ENCODE results near the gene DNASE2.

The DNASE2 gene

DNA sequence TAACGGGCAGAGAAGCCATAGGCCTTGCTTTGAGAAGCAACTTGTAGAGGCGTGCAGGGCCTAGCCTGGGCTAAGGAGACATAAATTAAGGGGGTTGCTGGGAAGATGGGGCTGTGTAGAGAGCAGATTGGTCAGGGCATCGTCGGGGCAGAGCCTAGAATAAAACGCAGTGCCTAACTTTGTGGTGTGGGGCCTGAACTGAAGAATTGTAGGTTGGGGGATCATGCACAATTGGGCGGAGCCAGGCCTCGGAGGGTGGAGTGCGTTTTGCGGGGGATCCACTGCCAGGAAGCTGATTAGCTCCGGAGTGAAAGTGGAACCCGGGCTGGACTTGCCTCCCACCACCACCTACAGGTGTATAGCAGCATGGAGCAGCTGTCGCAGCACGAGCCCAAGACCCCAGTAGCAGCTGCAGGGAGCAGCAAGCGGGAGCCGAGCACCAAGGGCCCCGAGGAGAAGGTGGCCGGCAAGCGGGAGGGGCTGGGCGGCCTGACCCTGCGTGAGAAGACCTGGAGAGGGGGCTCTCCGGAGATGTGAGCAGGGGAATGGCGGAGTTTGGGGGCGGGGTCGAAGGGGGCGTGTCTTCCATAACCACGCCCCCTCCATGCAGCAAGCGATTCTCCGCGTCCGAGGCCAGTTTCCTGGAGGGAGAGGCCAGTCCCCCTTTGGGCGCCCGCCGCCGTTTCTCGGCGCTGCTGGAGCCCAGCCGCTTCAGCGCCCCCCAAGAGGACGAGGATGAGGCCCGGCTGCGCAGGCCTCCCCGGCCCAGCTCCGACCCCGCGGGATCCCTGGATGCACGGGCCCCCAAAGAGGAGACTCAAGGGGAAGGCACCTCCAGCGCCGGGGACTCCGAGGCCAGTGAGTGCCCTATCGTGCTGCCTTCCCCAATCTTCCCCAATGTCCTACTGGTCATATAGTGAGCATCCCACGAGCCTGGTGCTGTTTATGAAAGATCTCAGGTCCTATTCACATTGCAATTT lies 13.8 kb downstream of the DNASE2 start:
- peak; percentile 21 for DNase-seq (ENCODE audit: low read depth)
- H3K4me3 ChIP-seq (ENCODE audit: low read length): peak overlapping the region; percentile 62
- TF ChIP-seq, protein P1, sequence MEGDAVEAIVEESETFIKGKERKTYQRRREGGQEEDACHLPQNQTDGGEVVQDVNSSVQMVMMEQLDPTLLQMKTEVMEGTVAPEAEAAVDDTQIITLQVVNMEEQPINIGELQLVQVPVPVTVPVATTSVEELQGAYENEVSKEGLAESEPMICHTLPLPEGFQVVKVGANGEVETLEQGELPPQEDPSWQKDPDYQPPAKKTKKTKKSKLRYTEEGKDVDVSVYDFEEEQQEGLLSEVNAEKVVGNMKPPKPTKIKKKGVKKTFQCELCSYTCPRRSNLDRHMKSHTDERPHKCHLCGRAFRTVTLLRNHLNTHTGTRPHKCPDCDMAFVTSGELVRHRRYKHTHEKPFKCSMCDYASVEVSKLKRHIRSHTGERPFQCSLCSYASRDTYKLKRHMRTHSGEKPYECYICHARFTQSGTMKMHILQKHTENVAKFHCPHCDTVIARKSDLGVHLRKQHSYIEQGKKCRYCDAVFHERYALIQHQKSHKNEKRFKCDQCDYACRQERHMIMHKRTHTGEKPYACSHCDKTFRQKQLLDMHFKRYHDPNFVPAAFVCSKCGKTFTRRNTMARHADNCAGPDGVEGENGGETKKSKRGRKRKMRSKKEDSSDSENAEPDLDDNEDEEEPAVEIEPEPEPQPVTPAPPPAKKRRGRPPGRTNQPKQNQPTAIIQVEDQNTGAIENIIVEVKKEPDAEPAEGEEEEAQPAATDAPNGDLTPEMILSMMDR (conservative IDR thresholded peaks at IDR 0.05; ENCODE audit: low read depth, low read length): no peak

DNA sequence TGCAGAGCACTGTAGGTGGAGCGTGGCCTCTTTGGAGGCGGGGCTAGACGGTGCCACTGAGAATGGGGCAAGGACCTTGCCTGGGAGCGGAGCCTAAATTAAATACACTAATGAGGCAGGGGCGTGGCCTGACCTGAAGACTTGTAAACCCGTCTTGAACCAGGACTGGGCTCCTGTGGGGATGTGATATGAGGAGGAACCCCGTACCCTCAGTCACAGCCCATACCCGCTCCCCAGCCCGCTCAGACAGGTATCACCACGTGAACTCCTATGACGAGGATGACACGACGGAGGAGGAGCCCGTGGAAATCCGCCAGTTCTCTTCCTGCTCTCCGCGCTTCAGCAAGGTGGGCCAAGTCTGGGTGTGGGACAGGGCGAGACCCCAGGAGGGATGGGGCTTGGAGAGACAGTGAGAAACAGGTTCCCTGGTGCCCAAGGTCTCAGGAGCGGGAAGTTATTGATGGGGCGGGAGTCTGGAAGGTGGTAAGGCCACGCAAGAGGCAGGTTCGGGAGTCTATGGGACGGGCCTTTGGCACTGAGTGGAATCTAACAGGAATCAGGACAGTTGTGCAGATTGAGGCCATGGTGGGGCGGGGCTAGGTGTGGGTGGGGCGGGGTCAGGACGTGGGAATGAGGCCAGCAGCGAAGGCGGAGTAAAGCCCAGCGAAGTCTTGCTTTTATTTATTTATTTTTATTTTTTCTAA lies 14.7 kb downstream of the DNASE2 start:
- TF ChIP-seq, protein P1 (conservative IDR thresholded peaks at IDR 0.05; ENCODE audit: low read depth, low read length): no peak
- no peak overlapping the region for H3K4me3 ChIP-seq (ENCODE audit: low read length)
- no peak for DNase-seq (ENCODE audit: low read depth)

DNA sequence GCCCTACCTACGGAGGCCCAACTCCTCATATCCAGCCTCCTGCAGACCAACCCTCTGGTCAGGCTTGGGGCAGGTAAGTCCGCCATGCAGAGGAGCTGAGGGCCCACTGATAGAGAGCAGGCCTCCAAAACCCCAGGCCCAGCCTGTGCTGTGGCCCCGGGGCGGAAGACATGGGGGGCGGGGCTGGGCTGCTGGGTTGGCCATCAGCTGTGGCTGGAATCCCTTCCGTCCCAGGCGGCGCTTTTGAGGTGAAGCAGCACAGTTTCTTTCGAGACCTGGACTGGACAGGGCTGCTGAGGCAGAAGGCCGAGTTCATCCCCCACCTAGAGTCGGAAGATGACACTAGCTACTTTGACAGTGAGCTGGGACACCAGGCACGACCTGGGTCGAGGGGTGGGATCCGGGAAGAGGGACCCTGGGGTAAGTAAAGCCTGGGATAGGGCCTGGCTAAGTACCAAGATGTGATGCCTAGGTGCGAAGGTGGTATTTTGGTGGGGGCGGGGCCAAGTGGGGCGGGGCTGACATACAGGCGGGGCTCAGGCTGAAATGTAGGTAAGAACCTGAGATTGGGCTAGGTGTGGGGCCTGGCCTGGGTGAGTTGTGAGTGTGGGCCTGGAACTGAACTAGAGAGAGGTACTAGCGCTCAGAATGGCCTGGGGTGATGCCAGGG lies 15.4 kb downstream of the DNASE2 start:
- no peak for DNase-seq (ENCODE audit: low read depth)
- TF ChIP-seq, protein P1 (conservative IDR thresholded peaks at IDR 0.05; ENCODE audit: low read depth, low read length): no peak
- no peak overlapping the region for H3K4me3 ChIP-seq (ENCODE audit: low read length)

DNA sequence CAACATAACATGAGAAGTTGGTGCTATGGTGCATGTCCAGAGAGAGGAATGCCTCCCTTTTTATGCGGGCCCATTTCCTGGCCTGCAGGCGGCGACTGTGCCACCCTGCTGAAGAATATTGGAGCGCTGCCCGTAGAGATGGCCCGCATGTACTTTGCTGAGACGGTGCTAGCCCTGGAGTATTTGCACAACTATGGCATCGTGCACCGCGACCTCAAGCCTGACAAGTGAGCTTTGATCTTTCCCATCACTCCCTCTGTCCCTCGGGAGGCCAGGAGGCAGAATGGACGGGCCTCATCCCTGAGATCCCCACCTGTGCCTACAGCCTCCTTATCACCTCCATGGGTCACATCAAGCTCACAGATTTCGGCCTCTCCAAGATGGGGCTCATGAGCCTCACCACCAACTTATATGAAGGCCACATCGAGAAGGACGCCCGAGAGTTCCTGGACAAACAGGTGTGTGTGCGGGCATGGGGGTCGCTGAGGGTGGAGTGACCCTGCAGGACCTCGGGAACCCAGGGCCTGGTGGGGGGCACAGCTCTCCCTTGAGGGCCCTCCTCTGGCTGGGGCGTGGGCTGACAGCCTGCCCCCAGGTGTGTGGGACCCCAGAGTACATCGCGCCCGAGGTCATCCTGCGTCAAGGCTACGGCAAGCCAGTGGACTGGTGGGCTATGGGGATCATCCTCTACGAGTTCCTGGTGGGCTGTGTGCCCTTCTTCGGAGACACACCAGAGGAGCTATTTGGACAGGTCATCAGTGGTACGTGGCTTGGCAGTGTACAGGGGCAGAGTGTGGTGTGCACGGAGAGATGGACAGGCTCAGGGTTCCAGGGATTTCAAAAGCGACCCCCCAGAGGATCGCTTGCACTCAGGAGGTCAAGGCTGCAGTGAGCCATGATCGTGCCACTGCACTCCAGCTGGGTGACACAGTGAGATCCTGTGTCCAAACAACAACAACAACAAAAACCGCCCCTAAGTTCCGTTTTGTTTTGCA lies 16.2 kb downstream of the DNASE2 start:
- H3K4me3 ChIP-seq (ENCODE audit: low read length): no peak overlapping the region
- no peak for DNase-seq (ENCODE audit: low read depth)
- TF ChIP-seq, protein P1 (conservative IDR thresholded peaks at IDR 0.05; ENCODE audit: low read depth, low read length): no peak

DNA sequence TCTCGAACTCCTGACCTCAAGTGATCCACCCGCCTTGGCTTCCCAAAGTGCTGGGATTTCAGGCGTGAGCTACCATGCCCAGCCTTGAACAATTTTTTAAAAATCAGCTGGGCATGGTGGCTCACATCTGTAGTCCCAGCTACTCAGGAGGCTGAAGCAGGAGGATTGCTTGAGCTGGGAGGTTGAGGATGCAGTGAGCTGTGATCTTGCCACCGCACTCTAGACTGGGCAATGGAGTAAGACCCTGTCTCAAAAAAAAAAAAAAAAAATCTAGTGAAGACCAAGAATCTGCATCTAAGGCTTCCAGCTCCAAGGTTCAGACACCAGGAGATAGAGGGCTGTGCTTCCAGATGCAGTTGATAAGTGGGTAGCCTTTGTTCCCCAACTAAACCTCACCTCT lies 17.1 kb downstream of the DNASE2 start:
- DNase-seq (ENCODE audit: low read depth): no peak
- TF ChIP-seq, protein P1 (conservative IDR thresholded peaks at IDR 0.05; ENCODE audit: low read depth, low read length): no peak
- H3K4me3 ChIP-seq (ENCODE audit: low read length): no peak overlapping the region

DNA sequence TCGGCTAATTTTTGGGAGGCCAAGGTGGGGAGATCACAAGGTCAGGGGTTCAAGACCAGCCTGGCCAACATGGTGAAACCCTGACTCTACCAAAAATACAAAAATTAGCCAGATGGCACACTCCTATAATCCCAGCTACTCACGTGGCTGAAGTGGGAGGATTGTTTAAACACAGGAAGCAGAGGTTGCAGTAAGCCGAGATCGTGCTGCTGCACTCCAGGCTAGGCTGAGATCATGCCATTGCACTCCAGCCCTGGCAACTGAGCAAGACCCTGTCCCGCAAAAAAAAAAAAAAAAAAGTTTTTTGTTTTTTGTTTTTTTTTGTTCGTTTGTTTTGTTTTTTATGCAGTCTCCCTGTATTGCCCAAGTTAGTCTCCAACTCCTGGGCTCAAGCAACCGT lies 21.7 kb downstream of the DNASE2 start:
- H3K4me3 ChIP-seq (ENCODE audit: low read length): no peak overlapping the region
- no peak for DNase-seq (ENCODE audit: low read depth)
- TF ChIP-seq, protein P1 (conservative IDR thresholded peaks at IDR 0.05; ENCODE audit: low read depth, low read length): no peak

All from retinal pigment epithelial cell (primary cell).